K562 (cell line): Measurements from ENCODE around the gene CEP120. TPM values are rescaled to one million over a fixed set of nuclear protein-coding genes. Genes with fewer than 3 reads are reported as not detected.
"Not testable (repeated sequence)": the region's sequence is repeated elsewhere in the genome, so short reads cannot be mapped to it uniquely, and the experiment has no call there.

Experiments
- ATAC-seq: fragments of 200-7000 bp; cut with Tn5 transposase; 3 replicates; pipeline ENCODE4 v1.9.1; 2020; ENCODE audit warnings: moderate library complexity
- BruUV-seq: library from RNA; stranded (reverse); fragments of 400-500 nt; replicated peaks from 2 replicates; lab custom pipeline; 2021; lab: Mats Ljungman, UMichigan
- CTCF ChIA-PET: fragments of 300-600 bp; formaldehyde crosslinking; extraction: SDS; loops from one replicate; lab custom pipeline; 2021; ENCODE audit warnings: low intra/inter-chr PET ratio; lab: Yijun Ruan, JAX
- POLR2A ChIA-PET: fragments of 300-600, 350-650 bp; sonication (Branson Sonifier 250); formaldehyde crosslinking; extraction: SDS; loops from one replicate; lab custom pipeline; 2021; ENCODE audit warnings: antibody characterized with exemption, inconsistent platforms; lab: Yijun Ruan, JAX
- DNase-seq, 4 experiments: peaks; one replicate each; pipeline versions ENCODE4 v3.0.0 to v3.0.0-alpha.2; 2011 to 2018; ENCODE audit warnings: low spot score in 3 of 4, mixed read lengths in 3 of 4; ENCODE audit errors: extremely low read depth in 1 of 4
- FAIRE-seq: peaks from 2 replicates; lab custom pipeline; 2011; peaks lifted over from hg19 to GRCh38; lab: Jason Lieb, UNC
- H2AFZ ChIP-seq: 2 replicates; pipeline ENCODE4 v1.6.0; 2011; ENCODE audit warnings: low read depth, low read length, control low read depth, inconsistent platforms
- H3K27ac ChIP-seq: fragments of 200-600 bp; 3 replicates; pipeline ENCODE4 v1.8.0; 2011; ENCODE audit warnings: low read depth, mild to moderate bottlenecking, control low read depth, inconsistent platforms, low read length, moderate library complexity, mixed read lengths; ENCODE audit errors: extremely low read depth
- H3K27me3 ChIP-seq, 2 experiments: fragments of 300-600 bp in 1 of 2; 2 replicates in 1 of 2; 3 replicates in 1 of 2; pipeline versions ENCODE4 v1.6.0 to v1.8.0; 2011; ENCODE audit warnings: inconsistent platforms in 2 of 2, low read length in 2 of 2, mild to moderate bottlenecking in 1 of 2, mixed read lengths in 1 of 2, moderate library complexity in 1 of 2; ENCODE audit not compliant: control insufficient read depth in 2 of 2, insufficient read depth in 2 of 2
- H3K36me3 ChIP-seq: fragments of 300-600 bp; 3 replicates; pipeline ENCODE4 v1.8.0; 2011; ENCODE audit warnings: mild to moderate bottlenecking, low read length, inconsistent platforms; ENCODE audit not compliant: control insufficient read depth, insufficient read depth
- H3K4me1 ChIP-seq, 2 experiments: fragments of 200-600 bp in 1 of 2; replicated peaks in 1 of 2; 2 replicates in 1 of 2; 3 replicates in 1 of 2; pipeline versions ENCODE4 v1.5.1 to v1.8.0; 2011; ENCODE audit warnings: inconsistent platforms in 2 of 2, low read length in 2 of 2, mild to moderate bottlenecking in 1 of 2, mixed read lengths in 1 of 2, moderate library complexity in 1 of 2; ENCODE audit not compliant: control insufficient read depth in 2 of 2, insufficient read depth in 2 of 2
- H3K4me2 ChIP-seq: 2 replicates; pipeline ENCODE4 v1.6.1; 2011; ENCODE audit warnings: low read length, control low read depth, inconsistent platforms, mixed read lengths; ENCODE audit not compliant: insufficient read depth
- H3K4me3 ChIP-seq: fragments of 200-600 bp; sonication (generic), shearing (Covaris generic); 2 replicates; pipeline ENCODE4 v1.5.1; 2016; ENCODE audit warnings: control low read depth, inconsistent platforms
- H3K79me2 ChIP-seq: fragments of 200-600 bp; 3 replicates; pipeline ENCODE4 v1.8.0; 2011; ENCODE audit warnings: low read length, inconsistent platforms; ENCODE audit not compliant: control insufficient read depth, insufficient read depth
- H3K9ac ChIP-seq, 2 experiments: 2 replicates each; pipeline versions ENCODE4 v1.6.0 to v1.6.1; 2011; ENCODE audit warnings: low read depth in 2 of 2, low read length in 2 of 2, control low read depth in 1 of 2, inconsistent platforms in 1 of 2, mild to moderate bottlenecking in 1 of 2, mixed read lengths in 1 of 2; ENCODE audit not compliant: insufficient read depth in 1 of 2
- H3K9me1 ChIP-seq: one replicate; pipeline ENCODE4 v1.6.0; 2011; ENCODE audit warnings: inconsistent platforms, mild to moderate bottlenecking, low read length, moderate library complexity; ENCODE audit not compliant: control insufficient read depth, insufficient read depth
- H3K9me3 ChIP-seq: replicated peaks from 2 replicates; pipeline ENCODE4 v1.5.1; 2011; ENCODE audit warnings: low read depth, low read length, inconsistent platforms; ENCODE audit not compliant: control insufficient read depth, insufficient read depth
- H4K20me1 ChIP-seq: replicated peaks from 2 replicates; pipeline ENCODE4 v1.6.1; 2011; ENCODE audit warnings: low read length, inconsistent platforms, mixed read lengths; ENCODE audit not compliant: control insufficient read depth, insufficient read depth
- SMAD4 ChIP-seq: fragments of 250-450 bp; sonication (Bioruptor Pico); conservative IDR thresholded peaks from 2 replicates; pipeline ENCODE4 v1.8.0; 2021; ENCODE audit warnings: inconsistent platforms, mild to moderate bottlenecking, moderate library complexity
- TEAD1 ChIP-seq, 2 experiments: fragments of 450-650 bp in 1 of 2; sonication (generic) in 1 of 2; formaldehyde crosslinking; IDR thresholded peaks; 2 replicates each; pipeline versions ENCODE4 v1.4.0 to v1.8.0; 2020 to 2022; ENCODE audit warnings: mild to moderate bottlenecking in 2 of 2, missing genetic modification reagents in 1 of 2
- ZSCAN32 ChIP-seq: fragments of 450-650 bp; formaldehyde crosslinking; IDR thresholded peaks from 2 replicates; pipeline ENCODE4 v1.4.0; 2020; ENCODE audit warnings: mild to moderate bottlenecking, moderate library complexity
- WGBS: fragments of 100-300 bp; shearing (Covaris generic); methylation state at CpG from one replicate; pipeline ENCODE4 v1.1.6; 2016; ENCODE audit warnings: low coverage, mixed read lengths; ENCODE audit not compliant: insufficient coverage; ENCODE audit errors: missing lambda C conversion rate; 5-methylcytosine and 5-hydroxymethylcytosine counted together
- in situ Hi-C: fragments of 300-500 bp; cut with MboI; formaldehyde crosslinking; loops from 4 replicates; pipeline ENCODE4 v1.15.0; 2018; ENCODE audit warnings: inconsistent platforms, mixed read lengths
- intact Hi-C: fragments of 100-400 bp; cut with micrococcal nuclease; formaldehyde crosslinking; loops from 2 replicates; pipeline ENCODE4 v1.14.2; 2022
- polyA plus RNA-seq, 8 experiments: library from polyadenylated mRNA; depleted of rRNA in 4 of 8; stranded (reverse) in 5 of 8; unstranded in 3 of 8; fragments of >200 nt; fragmentation: Nextera tagmentation in 2 of 8; fragmentation: Illumina TruSeq in 1 of 8; extraction: Ambion mirVana in 2 of 8; extraction: Trizol in 1 of 8; gene quantifications; 2 replicates each; pipeline versions ENCODE4 v1.2.1 to v1.2.3, GENCODE V29; 2011 to 2014; ENCODE audit warnings: inconsistent platforms in 1 of 8, missing spikeins in 1 of 8
- total RNA-seq, 7 experiments: library from RNA; depleted of rRNA in 6 of 7; stranded (reverse); fragments of >200 nt in 6 of 7; fragmentation: Illumina TruSeq in 2 of 7; extraction: Trizol in 2 of 7; gene quantifications; 2 replicates each; pipeline versions ENCODE4 v1.2.1 to v1.2.3, GENCODE V29; 2011 to 2021; ENCODE audit warnings: low replicate concordance in 1 of 7
- TF ChIP-seq, protein P1 (sequence below): fragments of 250-450 bp; sonication (Bioruptor Pico); IDR thresholded peaks from 2 replicates; pipeline ENCODE4 v1.4.0; 2020; ENCODE audit warnings: borderline replicate concordance
- TF ChIP-seq, protein P2 (sequence below): sonication (generic); formaldehyde crosslinking; IDR thresholded peaks from 2 replicates; pipeline ENCODE4 v1.8.1; 2023; ENCODE audit warnings: mild to moderate bottlenecking, missing genetic modification reagents

The CEP120 gene
- total and polyA plus RNA-seq, 9 of the 15 experiments (the other 6 are each of a cell fraction or from before 2014, with no cell fraction given), result 3.3 to 24.9 (median 14.4) TPM

DNA sequence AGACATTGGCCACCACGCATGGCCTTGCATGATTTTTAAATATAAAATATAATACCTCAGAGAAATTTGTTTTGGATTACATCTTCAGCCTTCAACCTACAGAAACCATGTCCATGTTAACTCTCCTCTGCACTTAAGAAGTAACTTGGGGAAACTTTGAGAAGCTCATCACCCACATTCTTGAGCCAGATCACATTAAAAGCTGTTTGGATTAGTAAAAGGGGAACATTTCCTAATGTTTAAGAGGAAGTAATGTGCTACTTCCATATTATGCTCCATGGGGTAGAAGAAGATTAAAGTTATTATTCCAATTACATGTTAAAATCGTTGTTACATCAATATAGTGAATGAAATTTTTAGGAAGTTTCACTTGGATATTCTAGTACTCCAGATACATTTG is 10.4 kb upstream of the CEP120 start (continued):
- TF ChIP-seq ZSCAN32, result no peak
- TF ChIP-seq, protein P1, sequence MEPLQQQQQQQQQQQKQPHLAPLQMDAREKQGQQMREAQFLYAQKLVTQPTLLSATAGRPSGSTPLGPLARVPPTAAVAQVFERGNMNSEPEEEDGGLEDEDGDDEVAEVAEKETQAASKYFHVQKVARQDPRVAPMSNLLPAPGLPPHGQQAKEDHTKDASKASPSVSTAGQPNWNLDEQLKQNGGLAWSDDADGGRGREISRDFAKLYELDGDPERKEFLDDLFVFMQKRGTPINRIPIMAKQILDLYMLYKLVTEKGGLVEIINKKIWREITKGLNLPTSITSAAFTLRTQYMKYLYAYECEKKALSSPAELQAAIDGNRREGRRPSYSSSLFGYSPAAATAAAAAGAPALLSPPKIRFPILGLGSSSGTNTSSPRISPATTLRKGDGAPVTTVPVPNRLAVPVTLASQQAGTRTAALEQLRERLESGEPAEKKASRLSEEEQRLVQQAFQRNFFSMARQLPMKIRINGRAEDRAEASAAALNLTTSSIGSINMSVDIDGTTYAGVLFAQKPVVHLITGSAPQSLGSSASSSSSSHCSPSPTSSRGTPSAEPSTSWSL (CRISPR knock-in tag), result no peak
- no peak for TF ChIP-seq TEAD1 (CRISPR knock-in tag; IDR thresholded peaks at IDR 0.05)

- H2AFZ ChIP-seq, result not testable (repeated sequence)
Measured at GRCh38 chr5:123430441-123430840, 7.2 kb upstream of the CEP120 start.

More at GRCh38 chr5:123430441-123430840, 7.2 kb upstream of the CEP120 start:
- FAIRE-seq, H4K20me1 ChIP-seq, H3K9me1 ChIP-seq, H3K9ac ChIP-seq, CTCF ChIA-PET, H3K4me3 ChIP-seq, H3K36me3 ChIP-seq, BruUV-seq, DNase-seq, H3K27ac ChIP-seq, intact Hi-C loops, H3K4me2 ChIP-seq, H3K4me1 ChIP-seq, H3K79me2 ChIP-seq, H3K27me3 ChIP-seq, H3K9me3 ChIP-seq, in situ Hi-C loops, ATAC-seq: not testable (repeated sequence)
- TF ChIP-seq, protein P2, sequence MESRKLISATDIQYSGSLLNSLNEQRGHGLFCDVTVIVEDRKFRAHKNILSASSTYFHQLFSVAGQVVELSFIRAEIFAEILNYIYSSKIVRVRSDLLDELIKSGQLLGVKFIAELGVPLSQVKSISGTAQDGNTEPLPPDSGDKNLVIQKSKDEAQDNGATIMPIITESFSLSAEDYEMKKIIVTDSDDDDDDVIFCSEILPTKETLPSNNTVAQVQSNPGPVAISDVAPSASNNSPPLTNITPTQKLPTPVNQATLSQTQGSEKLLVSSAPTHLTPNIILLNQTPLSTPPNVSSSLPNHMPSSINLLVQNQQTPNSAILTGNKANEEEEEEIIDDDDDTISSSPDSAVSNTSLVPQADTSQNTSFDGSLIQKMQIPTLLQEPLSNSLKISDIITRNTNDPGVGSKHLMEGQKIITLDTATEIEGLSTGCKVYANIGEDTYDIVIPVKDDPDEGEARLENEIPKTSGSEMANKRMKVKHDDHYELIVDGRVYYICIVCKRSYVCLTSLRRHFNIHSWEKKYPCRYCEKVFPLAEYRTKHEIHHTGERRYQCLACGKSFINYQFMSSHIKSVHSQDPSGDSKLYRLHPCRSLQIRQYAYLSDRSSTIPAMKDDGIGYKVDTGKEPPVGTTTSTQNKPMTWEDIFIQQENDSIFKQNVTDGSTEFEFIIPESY (CRISPR knock-in tag), result peak; percentile 89
- TF ChIP-seq SMAD4 (CRISPR knock-in tag), result 0 out of 2 replicates have a peak, but pooled peaks have one; percentile 12
- POLR2A ChIA-PET, result interaction anchor here (0.9 kb wide), 1 partner anchor 11 kb away, joined by 3 read pairs; no protein-coding TSS in a partner anchor
- 33% methylated on average over 1 of the region's 32 CpGs for whole genome bisulfite sequencing
